ENCODE data around the gene CRABP2. TPM values are rescaled to one million over a fixed set of nuclear protein-coding genes. Genes with fewer than 3 reads are reported as not detected.

The CRABP2 gene
- total and polyA plus RNA-seq, 2 of the 13 experiments (the other 11 are each of a cell fraction or from before 2014, with no cell fraction given): 0.40 to 0.60 TPM

GRCh38 chr1:156689035-156689952 is 16.1 kb downstream of the CRABP2 start (continued):
- TF ChIP-seq ZBTB25 (CRISPR knock-in tag; IDR thresholded peaks at IDR 0.05) (no peak), ARID2 (CRISPR knock-in tag; IDR thresholded peaks at IDR 0.05; ENCODE audit: borderline replicate concordance) (no peak), ZNF615 (CRISPR knock-in tag; IDR thresholded peaks at IDR 0.05; ENCODE audit: borderline replicate concordance) (no peak), YY1 (IDR thresholded peaks at IDR 0.05; ENCODE audit: insufficient read depth, insufficient replicate concordance, low read depth, low read length) (no peak), ASH2L (IDR thresholded peaks at IDR 0.05; ENCODE audit: insufficient read length, low read depth, low read length) (peak; percentile 54), JARID2 (CRISPR knock-in tag; IDR thresholded peaks at IDR 0.05; ENCODE audit: insufficient replicate concordance) (peak; percentile 86), ZNF790 (CRISPR knock-in tag; IDR thresholded peaks at IDR 0.05; ENCODE audit: borderline replicate concordance) (no peak), AGO2 (optimal IDR thresholded peaks at IDR 0.05; ENCODE audit: low read depth, low read length) (no peak), SP2 (CRISPR knock-in tag; IDR thresholded peaks at IDR 0.05) (no peak), ZNF143 (CRISPR knock-in tag; IDR thresholded peaks at IDR 0.05) (0 out of 2 replicates have a peak, but pooled peaks have one; percentile 17)
- TF ChIP-seq, protein P1, sequence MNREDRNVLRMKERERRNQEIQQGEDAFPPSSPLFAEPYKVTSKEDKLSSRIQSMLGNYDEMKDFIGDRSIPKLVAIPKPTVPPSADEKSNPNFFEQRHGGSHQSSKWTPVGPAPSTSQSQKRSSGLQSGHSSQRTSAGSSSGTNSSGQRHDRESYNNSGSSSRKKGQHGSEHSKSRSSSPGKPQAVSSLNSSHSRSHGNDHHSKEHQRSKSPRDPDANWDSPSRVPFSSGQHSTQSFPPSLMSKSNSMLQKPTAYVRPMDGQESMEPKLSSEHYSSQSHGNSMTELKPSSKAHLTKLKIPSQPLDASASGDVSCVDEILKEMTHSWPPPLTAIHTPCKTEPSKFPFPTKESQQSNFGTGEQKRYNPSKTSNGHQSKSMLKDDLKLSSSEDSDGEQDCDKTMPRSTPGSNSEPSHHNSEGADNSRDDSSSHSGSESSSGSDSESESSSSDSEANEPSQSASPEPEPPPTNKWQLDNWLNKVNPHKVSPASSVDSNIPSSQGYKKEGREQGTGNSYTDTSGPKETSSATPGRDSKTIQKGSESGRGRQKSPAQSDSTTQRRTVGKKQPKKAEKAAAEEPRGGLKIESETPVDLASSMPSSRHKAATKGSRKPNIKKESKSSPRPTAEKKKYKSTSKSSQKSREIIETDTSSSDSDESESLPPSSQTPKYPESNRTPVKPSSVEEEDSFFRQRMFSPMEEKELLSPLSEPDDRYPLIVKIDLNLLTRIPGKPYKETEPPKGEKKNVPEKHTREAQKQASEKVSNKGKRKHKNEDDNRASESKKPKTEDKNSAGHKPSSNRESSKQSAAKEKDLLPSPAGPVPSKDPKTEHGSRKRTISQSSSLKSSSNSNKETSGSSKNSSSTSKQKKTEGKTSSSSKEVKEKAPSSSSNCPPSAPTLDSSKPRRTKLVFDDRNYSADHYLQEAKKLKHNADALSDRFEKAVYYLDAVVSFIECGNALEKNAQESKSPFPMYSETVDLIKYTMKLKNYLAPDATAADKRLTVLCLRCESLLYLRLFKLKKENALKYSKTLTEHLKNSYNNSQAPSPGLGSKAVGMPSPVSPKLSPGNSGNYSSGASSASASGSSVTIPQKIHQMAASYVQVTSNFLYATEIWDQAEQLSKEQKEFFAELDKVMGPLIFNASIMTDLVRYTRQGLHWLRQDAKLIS (CRISPR knock-in tag; IDR thresholded peaks at IDR 0.05): no peak
- TF ChIP-seq, protein P2, sequence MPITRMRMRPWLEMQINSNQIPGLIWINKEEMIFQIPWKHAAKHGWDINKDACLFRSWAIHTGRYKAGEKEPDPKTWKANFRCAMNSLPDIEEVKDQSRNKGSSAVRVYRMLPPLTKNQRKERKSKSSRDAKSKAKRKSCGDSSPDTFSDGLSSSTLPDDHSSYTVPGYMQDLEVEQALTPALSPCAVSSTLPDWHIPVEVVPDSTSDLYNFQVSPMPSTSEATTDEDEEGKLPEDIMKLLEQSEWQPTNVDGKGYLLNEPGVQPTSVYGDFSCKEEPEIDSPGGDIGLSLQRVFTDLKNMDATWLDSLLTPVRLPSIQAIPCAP (CRISPR knock-in tag; IDR thresholded peaks at IDR 0.05; ENCODE audit: low read depth): no peak
- TF ChIP-seq, protein P3, sequence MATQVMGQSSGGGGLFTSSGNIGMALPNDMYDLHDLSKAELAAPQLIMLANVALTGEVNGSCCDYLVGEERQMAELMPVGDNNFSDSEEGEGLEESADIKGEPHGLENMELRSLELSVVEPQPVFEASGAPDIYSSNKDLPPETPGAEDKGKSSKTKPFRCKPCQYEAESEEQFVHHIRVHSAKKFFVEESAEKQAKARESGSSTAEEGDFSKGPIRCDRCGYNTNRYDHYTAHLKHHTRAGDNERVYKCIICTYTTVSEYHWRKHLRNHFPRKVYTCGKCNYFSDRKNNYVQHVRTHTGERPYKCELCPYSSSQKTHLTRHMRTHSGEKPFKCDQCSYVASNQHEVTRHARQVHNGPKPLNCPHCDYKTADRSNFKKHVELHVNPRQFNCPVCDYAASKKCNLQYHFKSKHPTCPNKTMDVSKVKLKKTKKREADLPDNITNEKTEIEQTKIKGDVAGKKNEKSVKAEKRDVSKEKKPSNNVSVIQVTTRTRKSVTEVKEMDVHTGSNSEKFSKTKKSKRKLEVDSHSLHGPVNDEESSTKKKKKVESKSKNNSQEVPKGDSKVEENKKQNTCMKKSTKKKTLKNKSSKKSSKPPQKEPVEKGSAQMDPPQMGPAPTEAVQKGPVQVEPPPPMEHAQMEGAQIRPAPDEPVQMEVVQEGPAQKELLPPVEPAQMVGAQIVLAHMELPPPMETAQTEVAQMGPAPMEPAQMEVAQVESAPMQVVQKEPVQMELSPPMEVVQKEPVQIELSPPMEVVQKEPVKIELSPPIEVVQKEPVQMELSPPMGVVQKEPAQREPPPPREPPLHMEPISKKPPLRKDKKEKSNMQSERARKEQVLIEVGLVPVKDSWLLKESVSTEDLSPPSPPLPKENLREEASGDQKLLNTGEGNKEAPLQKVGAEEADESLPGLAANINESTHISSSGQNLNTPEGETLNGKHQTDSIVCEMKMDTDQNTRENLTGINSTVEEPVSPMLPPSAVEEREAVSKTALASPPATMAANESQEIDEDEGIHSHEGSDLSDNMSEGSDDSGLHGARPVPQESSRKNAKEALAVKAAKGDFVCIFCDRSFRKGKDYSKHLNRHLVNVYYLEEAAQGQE (IDR thresholded peaks at IDR 0.05; ENCODE audit: borderline replicate concordance in 1 of 2, low read depth in 1 of 2, low read length in 2 of 2): no peak
- TF ChIP-seq, protein P4, sequence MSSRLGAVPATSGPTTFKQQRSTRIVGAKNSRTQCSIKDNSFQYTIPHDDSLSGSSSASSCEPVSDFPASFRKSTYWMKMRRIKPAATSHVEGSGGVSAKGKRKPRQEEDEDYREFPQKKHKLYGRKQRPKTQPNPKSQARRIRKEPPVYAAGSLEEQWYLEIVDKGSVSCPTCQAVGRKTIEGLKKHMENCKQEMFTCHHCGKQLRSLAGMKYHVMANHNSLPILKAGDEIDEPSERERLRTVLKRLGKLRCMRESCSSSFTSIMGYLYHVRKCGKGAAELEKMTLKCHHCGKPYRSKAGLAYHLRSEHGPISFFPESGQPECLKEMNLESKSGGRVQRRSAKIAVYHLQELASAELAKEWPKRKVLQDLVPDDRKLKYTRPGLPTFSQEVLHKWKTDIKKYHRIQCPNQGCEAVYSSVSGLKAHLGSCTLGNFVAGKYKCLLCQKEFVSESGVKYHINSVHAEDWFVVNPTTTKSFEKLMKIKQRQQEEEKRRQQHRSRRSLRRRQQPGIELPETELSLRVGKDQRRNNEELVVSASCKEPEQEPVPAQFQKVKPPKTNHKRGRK (CRISPR knock-in tag; IDR thresholded peaks at IDR 0.05): no peak
